Trophoblast cell (in vitro differentiated cells and primary cell): ENCODE results near the gene FBF1.

Experiments used
- DNase-seq, 2 donors: peaks; one replicate each; pipeline ENCODE4 v3.0.0-alpha.2; 2016
- H2AFZ ChIP-seq: 2 replicates; pipeline ENCODE4 v1.6.1; 2013; ENCODE audit warnings: low read length, moderate library complexity, mild to moderate bottlenecking; ENCODE audit not compliant: insufficient read depth, poor library complexity
- H2AK5ac ChIP-seq: 2 replicates; pipeline ENCODE4 v1.6.1; 2013; ENCODE audit warnings: mild to moderate bottlenecking, low read length
- H2BK120ac ChIP-seq: 2 replicates; pipeline ENCODE4 v1.6.1; 2013; ENCODE audit warnings: low read length, mild to moderate bottlenecking, moderate library complexity; ENCODE audit not compliant: insufficient read depth, poor library complexity
- H2BK12ac ChIP-seq: 2 replicates; pipeline ENCODE4 v1.6.1; 2013; ENCODE audit warnings: mild to moderate bottlenecking, low read length, moderate library complexity
- H2BK5ac ChIP-seq: 2 replicates; pipeline ENCODE4 v1.6.1; 2013; ENCODE audit warnings: low read length, low read depth, moderate library complexity, mild to moderate bottlenecking; ENCODE audit not compliant: poor library complexity
- H3K14ac ChIP-seq: 2 replicates; pipeline ENCODE4 v1.6.1; 2013; ENCODE audit warnings: mild to moderate bottlenecking, low read length
- H3K18ac ChIP-seq: 2 replicates; pipeline ENCODE4 v1.6.1; 2013; ENCODE audit warnings: mild to moderate bottlenecking, low read length
- H3K23ac ChIP-seq: 2 replicates; pipeline ENCODE4 v1.6.1; 2013; ENCODE audit warnings: low read length
- H3K27ac ChIP-seq: 2 replicates; pipeline ENCODE4 v1.5.1; 2013; ENCODE audit warnings: low read depth, mild to moderate bottlenecking, inconsistent platforms, low read length, moderate library complexity
- H3K27me3 ChIP-seq: 2 replicates; pipeline ENCODE4 v1.6.1; 2013; ENCODE audit warnings: inconsistent platforms, mild to moderate bottlenecking, low read length, moderate library complexity; ENCODE audit not compliant: insufficient read depth
- H3K36me3 ChIP-seq, 2 experiments: 1 replicate in 1 of 2; 2 replicates in 1 of 2; pipeline ENCODE4 v1.6.1; 2013; ENCODE audit warnings: low read length in 2 of 2, mild to moderate bottlenecking in 2 of 2, moderate library complexity in 1 of 2; ENCODE audit not compliant: insufficient read depth in 2 of 2, control insufficient read depth in 1 of 2
- H3K4ac ChIP-seq: 2 replicates; pipeline ENCODE4 v1.6.1; 2013; ENCODE audit warnings: low read depth, mild to moderate bottlenecking, low read length, moderate library complexity
- H3K4me1 ChIP-seq, 2 experiments: 1 replicate in 1 of 2; 2 replicates in 1 of 2; pipeline ENCODE4 v1.6.1; 2013; ENCODE audit warnings: low read length in 2 of 2, mild to moderate bottlenecking in 2 of 2, moderate library complexity in 1 of 2; ENCODE audit not compliant: insufficient read depth in 2 of 2, control insufficient read depth in 1 of 2
- H3K4me2 ChIP-seq: 2 replicates; pipeline ENCODE4 v1.6.1; 2013; ENCODE audit warnings: inconsistent platforms, mild to moderate bottlenecking, low read length, moderate library complexity
- H3K4me3 ChIP-seq: 2 replicates; pipeline ENCODE4 v1.5.1; 2013; ENCODE audit warnings: mild to moderate bottlenecking, low read depth, low read length, inconsistent platforms
- H3K79me1 ChIP-seq: one replicate; pipeline ENCODE4 v1.6.1; 2013; ENCODE audit warnings: low read length
- H3K79me2 ChIP-seq: 2 replicates; pipeline ENCODE4 v1.6.1; 2013; ENCODE audit warnings: low read length, mild to moderate bottlenecking; ENCODE audit not compliant: control insufficient read depth, insufficient read depth, poor library complexity
- H3K9ac ChIP-seq: 2 replicates; pipeline ENCODE4 v1.6.1; 2013; ENCODE audit warnings: mild to moderate bottlenecking, low read length
- H3K9me3 ChIP-seq: 2 replicates; pipeline ENCODE4 v1.6.1; 2013; ENCODE audit warnings: low read depth, mild to moderate bottlenecking, control low read depth, inconsistent platforms, low read length; ENCODE audit not compliant: insufficient read depth
- H4K12ac ChIP-seq: 2 replicates; pipeline ENCODE4 v1.6.1; 2013; ENCODE audit warnings: low read depth, mild to moderate bottlenecking, low read length, moderate library complexity
- H4K8ac ChIP-seq: 2 replicates; pipeline ENCODE4 v1.6.1; 2013; ENCODE audit warnings: low read depth, mild to moderate bottlenecking, low read length, moderate library complexity
- H4K91ac ChIP-seq: one replicate; pipeline ENCODE4 v1.6.1; 2013; ENCODE audit warnings: low read depth, mild to moderate bottlenecking, low read length, moderate library complexity
- WGBS: extraction: QIAGEN DNeasy Blood & Tissue Kit; methylation state at CpG from one replicate; pipeline ENCODE4 v1.1.7; 2013; ENCODE audit warnings: missing lambda C conversion rate; ENCODE audit not compliant: insufficient read length, insufficient coverage; ENCODE audit errors: extremely low coverage; 5-methylcytosine and 5-hydroxymethylcytosine counted together

Gene FBF1

DNA sequence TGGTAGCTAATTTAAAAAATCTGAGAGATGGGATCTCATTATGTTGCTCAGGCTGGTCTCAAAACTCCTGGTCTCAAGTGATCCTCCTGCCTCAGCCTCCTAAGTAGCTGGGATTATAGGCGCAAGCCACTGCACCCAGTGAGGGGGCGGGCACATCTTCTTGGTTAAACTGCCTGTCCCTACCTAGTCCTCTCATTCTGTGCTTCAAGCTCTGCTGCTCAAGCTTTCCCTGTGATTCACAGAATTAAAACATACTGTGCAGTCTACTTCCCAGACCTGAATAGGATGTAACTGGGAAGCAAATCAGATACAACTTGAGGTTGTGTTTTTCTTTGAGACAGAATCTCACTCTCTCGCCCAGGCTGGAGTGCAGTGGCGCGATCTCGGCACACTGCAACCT is 38.4 kb downstream of the FBF1 start:
- WGBS, result no CpG with 5 or more reads among the region's 6 CpGs
- Histone ChIP-seq H3K14ac (no peak overlapping the region), H3K9me3 (no peaks in the 10 kb centered on the region), H2BK12ac (no peak overlapping the region), H3K36me3 (peaks cover 38 to 50% of the 10 kb centered on the region in 2 experiments), H4K8ac (no peak overlapping the region), H3K4me2 (no peak overlapping the region), H3K18ac (no peak overlapping the region), H2BK5ac (no peak overlapping the region), H3K79me1 (peaks cover 7% of the 10 kb centered on the region), H3K4ac (no peak overlapping the region), H3K27ac (no peak overlapping the region), H3K23ac (no peak overlapping the region), H2BK120ac (no peak overlapping the region), H4K91ac (no peak overlapping the region), H2AFZ (no peak overlapping the region), H3K27me3 (no peaks in the 10 kb centered on the region), H4K12ac (no peak overlapping the region), H3K9ac (no peak overlapping the region), H2AK5ac (no peak overlapping the region), H3K4me3 (no peak overlapping the region), H3K4me1 (peaks cover 8% of the 10 kb centered on the region in 2 experiments), H3K79me2 (peaks cover 6% of the 10 kb centered on the region)
- DNase-seq, result no peak

DNA sequence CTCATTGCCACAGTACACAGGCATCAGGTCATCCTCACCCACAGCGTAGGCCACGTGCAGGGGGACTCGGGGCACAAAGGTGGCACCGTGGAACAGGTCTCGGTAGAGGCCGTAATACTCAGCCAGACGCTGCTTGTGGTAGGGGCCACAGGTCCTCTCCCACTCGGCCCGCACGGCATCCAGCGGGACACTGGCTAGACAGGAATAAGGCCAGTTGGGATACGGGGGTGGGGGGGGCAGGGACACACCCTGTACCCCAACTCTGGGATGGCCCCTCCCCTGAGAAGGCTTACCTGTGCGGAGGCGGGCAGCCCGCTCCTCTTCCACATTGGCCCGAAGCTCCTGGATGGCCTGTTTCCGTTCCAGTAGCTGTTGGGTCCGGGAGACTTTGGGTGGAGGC is 39.1 kb downstream of the FBF1 start:
- no peak overlapping the region for H3K4me2 ChIP-seq
- WGBS, result no CpG with 5 or more reads among the region's 18 CpGs

DNA sequence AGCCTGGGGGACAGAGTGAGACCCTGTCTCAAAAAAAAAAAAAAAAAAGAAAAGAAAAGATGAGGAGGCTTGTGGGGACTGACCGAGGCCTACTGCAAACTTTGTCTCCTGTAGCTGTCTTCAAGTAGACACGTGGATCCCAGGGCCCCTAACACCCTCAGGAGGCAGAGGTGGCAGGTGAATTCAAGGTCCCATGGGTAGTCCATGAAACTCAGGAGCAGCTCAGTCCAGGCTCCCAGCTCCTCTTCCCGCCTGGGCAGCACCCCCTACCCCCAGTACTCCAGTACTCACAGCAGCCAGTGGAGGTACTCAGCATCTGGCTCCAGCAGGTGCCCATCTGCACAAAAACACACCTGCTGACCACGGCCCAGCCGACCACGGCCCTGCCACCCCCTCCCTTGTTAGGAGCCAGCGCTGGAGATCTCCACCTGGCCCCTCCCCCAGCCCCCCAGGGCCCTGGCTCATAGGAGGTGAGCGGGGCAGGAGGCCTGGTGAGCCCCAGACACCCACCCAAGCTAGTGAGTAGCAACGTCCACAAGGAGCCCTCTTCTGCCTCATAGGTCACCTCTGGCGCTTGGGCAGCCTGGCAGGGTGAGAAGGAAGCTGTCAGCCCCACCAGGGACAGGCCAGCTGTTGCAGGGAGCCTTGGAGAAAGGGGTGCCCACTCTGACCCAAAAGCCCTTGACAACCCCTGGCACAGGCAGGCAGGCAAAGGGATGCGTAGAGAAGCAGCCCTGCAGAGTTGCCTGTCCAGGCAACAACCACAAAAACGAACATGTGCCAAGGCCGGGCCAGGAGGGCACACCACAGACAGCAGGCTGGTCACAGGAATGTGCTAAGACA is 39.9 kb downstream of the FBF1 start:
- Histone ChIP-seq H4K8ac (no peak overlapping the region), H2BK120ac (no peak overlapping the region), H3K18ac (no peak overlapping the region), H3K79me2 (peaks cover 10% of the 10 kb centered on the region), H3K9me3 (no peaks in the 10 kb centered on the region), H3K4me2 (no peak overlapping the region), H2AFZ (no peak overlapping the region), H3K14ac (no peak overlapping the region), H4K91ac (no peak overlapping the region), H3K23ac (no peak overlapping the region), H2AK5ac (no peak overlapping the region), H3K4me3 (no peak overlapping the region), H2BK12ac (no peak overlapping the region), H3K27ac (no peak overlapping the region), H4K12ac (no peak overlapping the region), H3K4me1 (peaks cover 3 to 6% of the 10 kb centered on the region in 2 experiments), H2BK5ac (no peak overlapping the region), H3K9ac (no peak overlapping the region), H3K4ac (no peak overlapping the region), H3K27me3 (no peaks in the 10 kb centered on the region), H3K36me3 (peaks cover 38 to 50% of the 10 kb centered on the region in 2 experiments), H3K79me1 (peaks cover 12% of the 10 kb centered on the region)
- WGBS, result no CpG with 5 or more reads among the region's 13 CpGs
- no peak for DNase-seq

More for the DNA sequence above, 39.1 kb downstream of the FBF1 start:
- no peaks in the 10 kb centered on the region for H3K27me3 ChIP-seq
- H4K91ac ChIP-seq, result no peak overlapping the region
- no peak overlapping the region for H2BK5ac ChIP-seq
- no peak overlapping the region for H3K9ac ChIP-seq
- H3K18ac ChIP-seq, result no peak overlapping the region
- H3K4ac ChIP-seq, result no peak overlapping the region
- H3K23ac ChIP-seq, result no peak overlapping the region
- no peak overlapping the region for H2AK5ac ChIP-seq
- no peak overlapping the region for H3K4me3 ChIP-seq
- no peak overlapping the region for H2AFZ ChIP-seq
- H3K4me1 ChIP-seq, result peaks cover 8% of the 10 kb centered on the region in 2 experiments
- peaks cover 7% of the 10 kb centered on the region for H3K79me1 ChIP-seq
- H3K79me2 ChIP-seq, result peaks cover 6% of the 10 kb centered on the region
- DNase-seq, result no peak
- no peak overlapping the region for H2BK120ac ChIP-seq
- peaks cover 38 to 50% of the 10 kb centered on the region in 2 experiments for H3K36me3 ChIP-seq
- no peak overlapping the region for H3K27ac ChIP-seq
- H4K8ac ChIP-seq, result no peak overlapping the region
- H4K12ac ChIP-seq, result no peak overlapping the region
- no peak overlapping the region for H2BK12ac ChIP-seq
- H3K14ac ChIP-seq, result no peak overlapping the region
- no peaks in the 10 kb centered on the region for H3K9me3 ChIP-seq

DNA sequence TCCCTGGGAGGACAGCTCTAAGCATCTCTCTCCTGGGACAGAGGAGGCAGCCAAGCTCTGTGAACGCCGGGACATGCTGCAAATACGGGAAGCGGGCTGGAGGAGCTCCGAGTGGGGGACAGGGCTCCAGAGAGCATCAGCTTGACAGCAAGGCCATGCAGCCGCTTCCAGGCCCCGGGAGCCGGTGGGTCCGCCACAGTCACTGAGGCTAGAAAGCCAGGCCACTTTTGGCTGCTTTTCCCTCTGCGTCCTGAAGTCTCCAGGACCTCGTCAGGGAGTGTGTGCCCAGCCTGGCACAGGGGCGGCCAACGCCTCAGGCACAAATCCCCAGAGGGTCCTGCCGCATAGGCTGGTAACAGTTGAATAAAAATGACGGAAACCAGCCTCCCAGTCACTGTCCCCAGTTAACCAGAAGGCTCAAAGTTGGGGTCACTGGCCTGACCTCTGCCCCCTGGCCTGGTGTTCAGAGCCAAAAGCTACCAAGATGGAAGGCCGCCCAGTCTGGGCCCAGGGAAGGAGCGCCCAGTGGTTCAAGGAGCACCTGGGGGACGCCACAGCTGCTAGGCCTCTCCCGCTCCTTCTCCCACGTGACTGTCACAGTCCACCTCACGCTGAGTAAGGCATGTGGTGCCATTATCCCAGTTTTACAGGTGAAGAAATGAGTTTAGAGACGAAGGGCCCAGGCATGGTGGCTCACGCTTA is 40.9 kb downstream of the FBF1 start:
- no peak overlapping the region for H3K18ac ChIP-seq
- no peak overlapping the region for H4K12ac ChIP-seq
- peaks cover 8% of the 10 kb centered on the region for H3K79me1 ChIP-seq
- no peaks in the 10 kb centered on the region for H3K27me3 ChIP-seq
- H3K79me2 ChIP-seq, result peaks cover 13% of the 10 kb centered on the region
- no peak overlapping the region for H3K9ac ChIP-seq
- no peak overlapping the region for H3K4me3 ChIP-seq
- peaks cover 38 to 50% of the 10 kb centered on the region in 2 experiments for H3K36me3 ChIP-seq
- WGBS, result no CpG with 5 or more reads among the region's 23 CpGs
- no peak for DNase-seq
- H3K4ac ChIP-seq, result no peak overlapping the region
- H4K91ac ChIP-seq, result no peak overlapping the region
- no peak overlapping the region for H2BK12ac ChIP-seq
- H3K4me1 ChIP-seq, result peaks cover 9 to 11% of the 10 kb centered on the region in 2 experiments
- no peak overlapping the region for H3K27ac ChIP-seq
- no peak overlapping the region for H2BK5ac ChIP-seq
- no peak overlapping the region for H2AFZ ChIP-seq
- H3K9me3 ChIP-seq, result no peaks in the 10 kb centered on the region
- no peak overlapping the region for H2BK120ac ChIP-seq
- H4K8ac ChIP-seq, result no peak overlapping the region
- no peak overlapping the region for H3K4me2 ChIP-seq
- H2AK5ac ChIP-seq, result no peak overlapping the region
- H3K23ac ChIP-seq, result no peak overlapping the region
- H3K14ac ChIP-seq, result no peak overlapping the region
